ENCODE data around the gene NLGN1.

- TF ChIP-seq JUNB (IDR thresholded peaks at IDR 0.05) (no peak), POLR2A (IDR thresholded peaks at IDR 0.05; ENCODE audit: low read length) (no peak), HES2 (IDR thresholded peaks at IDR 0.05) (no peak), REST (IDR thresholded peaks at IDR 0.05) (no peak), MAX (IDR thresholded peaks at IDR 0.05) (no peak)
Observed at GRCh38 chr3:173887888-173888287, 490.3 kb downstream of the NLGN1 start.
